Smooth muscle cell of the brain vasculature (primary cell): ENCODE data around the gene NFKB1.

Experiments used
- DNase-seq: peaks from one replicate; pipeline ENCODE4 v3.0.0-alpha.2; 2012; ENCODE audit warnings: low read depth, low spot score

Gene NFKB1

GRCh38 chr4:102494603-102495002, 6.6 kb upstream of the NFKB1 start:
- DNase-seq, result no peak

DNA sequence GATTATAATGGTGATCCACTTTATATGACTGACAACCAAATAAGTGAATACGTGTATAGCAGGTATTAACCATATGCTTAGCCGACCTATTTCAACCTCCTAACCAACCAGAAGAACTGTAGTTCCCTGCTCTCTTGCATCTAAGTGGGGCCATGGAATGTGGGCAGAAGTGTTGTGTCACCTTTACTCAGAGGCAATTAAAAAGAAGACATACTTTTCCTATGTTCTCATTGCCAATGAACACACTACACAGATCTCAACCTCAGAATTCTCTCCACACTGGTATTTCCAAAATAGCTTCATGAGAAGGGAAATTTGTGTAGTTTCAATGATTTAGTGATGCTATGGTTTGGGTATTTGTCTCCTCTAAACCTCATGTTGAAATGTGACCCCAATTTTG, 3.2 kb upstream of the NFKB1 start:
- DNase-seq, result no peak

DNA sequence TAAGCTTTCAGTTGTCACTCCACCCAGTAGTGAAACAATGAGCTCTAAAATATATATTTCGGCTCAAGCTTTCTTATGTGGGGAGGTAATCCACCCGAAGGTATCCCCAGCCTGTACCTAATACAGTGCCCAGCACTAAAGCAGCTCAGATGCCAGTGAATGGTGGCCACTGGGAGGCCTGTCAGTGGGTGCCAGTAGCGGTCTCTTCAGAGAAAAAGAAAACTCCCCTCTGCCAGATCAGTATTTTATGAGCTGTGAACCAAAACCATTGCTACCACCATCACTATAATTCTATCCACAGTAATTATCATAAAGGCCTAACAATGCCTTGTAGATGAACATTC, 835 bp upstream of the NFKB1 start:
- DNase-seq, result no peak

- no peak for DNase-seq
Observed at GRCh38 chr4:102501447-102501696, 213 bp downstream of the NFKB1 start.

DNA sequence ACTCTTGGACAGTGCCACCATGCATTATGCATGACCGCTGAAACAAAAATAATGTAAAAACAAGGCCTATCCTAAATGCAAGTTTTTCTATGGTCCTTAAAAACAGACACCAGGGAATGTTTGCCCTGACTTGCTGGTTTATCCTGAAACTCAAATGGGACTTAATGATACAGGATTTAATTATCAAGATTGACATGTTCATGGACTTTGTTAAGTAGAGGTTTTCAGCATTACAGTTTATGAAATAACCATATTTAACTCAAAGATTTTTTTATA, 1.3 kb downstream of the NFKB1 start:
- no peak for DNase-seq

DNA sequence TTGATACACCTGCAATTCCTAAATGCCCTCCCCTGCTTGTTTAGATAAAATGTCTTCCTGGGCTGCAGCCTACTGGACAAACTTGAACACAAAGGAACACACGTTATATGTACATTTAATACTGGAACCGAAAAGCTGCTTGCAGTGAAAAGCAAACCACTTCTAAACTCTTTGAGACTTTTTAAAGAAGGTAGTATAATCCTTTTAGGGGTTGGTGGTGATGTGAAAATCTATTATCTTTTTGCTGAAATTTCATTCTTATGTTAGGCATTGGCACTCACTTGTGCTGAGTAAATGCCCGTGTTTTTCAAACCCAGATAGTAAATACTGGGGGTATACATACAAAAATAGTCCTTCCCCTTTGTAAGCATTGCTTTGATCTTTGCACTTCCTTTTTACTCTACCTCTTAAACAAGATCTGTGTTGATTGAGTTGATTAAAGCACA, 2.2 kb downstream of the NFKB1 start:
- no peak for DNase-seq

DNA sequence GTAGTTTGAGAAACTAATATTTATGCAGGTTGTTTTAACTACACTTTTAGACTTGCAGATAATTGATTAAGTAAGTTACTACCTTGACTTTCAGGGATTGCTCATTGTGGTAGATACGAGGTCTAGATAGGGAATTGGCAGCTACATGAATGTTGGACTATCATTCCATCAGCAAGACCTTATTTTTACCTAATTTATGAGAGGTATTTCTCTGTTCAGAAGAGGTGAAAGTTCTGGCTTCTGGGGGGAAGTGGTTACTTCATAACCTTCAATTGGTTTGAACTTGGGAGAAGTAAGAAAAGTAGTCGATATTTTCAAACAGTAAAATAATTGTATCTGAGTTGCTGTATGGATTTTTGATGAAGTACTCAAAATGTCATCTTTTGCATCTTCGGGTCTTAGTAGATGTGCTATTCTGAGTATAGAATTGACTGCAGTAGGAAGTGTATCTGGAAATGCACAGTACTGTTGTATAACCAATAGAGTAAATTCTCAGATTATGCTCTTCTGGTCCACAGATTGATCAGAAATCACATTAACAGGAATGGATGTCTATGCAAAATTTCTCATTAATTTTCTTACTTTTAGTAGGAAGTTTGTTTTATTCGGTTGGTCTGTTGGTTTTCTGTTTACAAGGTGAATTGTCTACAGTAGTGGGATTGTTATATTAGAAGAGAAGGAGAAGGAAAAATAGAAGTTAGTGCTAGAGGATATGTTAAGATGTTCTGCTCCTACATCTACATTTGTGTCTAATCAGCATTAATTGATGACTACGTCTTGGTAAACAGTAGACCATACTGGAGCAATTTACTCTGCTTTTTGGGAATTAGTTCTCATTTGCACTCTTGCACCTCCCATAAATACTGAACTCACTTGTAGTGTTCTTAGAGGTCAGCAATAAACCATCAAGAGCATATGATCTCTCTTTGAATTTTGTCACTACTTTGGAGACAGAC, 3.0 kb downstream of the NFKB1 start:
- no peak for DNase-seq

DNA sequence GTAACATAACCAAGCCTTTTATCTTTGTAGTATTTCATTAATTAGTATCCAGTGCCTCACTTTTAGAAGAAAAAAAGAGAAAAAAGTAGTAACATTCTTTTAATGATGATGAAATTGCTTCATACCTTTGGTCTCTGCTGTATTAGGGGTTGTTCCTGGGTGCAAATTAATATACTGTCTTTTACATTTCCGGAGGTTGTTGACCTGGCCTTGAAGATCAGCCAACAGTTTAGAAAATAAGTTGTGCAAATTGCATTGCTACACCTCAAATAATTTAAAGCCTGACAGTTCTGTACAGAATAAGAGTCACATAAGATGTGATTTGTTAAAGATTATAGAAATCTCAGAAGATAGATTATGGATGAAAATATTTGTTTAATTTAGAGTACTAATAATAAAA, 3.8 kb downstream of the NFKB1 start:
- no peak for DNase-seq

- DNase-seq, result no peak
Observed at GRCh38 chr4:102505708-102506107, 4.5 kb downstream of the NFKB1 start.

DNA sequence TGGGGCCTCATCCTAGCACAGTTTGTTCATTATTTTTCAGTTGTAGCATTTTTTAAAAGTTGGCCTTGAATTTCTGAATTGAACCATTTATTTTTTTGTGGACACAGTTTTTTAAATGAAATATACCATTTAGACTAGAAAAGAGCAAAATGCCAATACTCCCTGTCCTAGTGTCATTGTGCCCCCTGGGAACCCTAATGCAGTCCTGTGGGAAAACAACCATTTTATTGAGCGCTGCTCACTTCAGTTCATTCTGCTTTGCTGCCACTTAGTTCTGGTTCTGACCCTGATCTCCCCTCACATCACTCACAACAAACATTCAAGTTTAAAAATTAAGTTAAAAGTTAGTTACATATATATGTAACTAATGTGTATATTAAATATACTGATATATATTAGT, 5.4 kb downstream of the NFKB1 start:
- DNase-seq, result no peak

- DNase-seq, result no peak
Observed at GRCh38 chr4:102511830-102512605, 10.9 kb downstream of the NFKB1 start.

- DNase-seq, result no peak
Observed at GRCh38 chr4:102514298-102514964, 13.3 kb downstream of the NFKB1 start.

DNA sequence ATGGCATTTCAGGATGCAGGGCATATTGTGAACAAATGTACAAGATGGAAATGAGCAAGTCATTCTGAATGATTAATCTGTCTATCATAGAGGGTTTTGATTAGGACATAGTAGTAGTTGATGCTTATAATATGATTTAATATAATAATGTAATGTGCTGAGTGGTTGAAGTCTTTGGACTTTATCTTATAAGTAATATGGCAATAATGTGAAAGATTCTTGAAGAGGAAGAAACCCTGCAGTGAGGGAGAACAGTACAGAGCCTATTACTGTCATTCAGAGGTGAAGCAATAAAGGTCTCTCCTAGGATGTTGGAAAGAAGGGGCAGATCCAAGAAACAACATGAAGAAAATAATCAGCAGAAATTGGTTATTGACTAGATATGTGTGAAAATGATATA, 16.6 kb downstream of the NFKB1 start:
- no peak for DNase-seq

DNA sequence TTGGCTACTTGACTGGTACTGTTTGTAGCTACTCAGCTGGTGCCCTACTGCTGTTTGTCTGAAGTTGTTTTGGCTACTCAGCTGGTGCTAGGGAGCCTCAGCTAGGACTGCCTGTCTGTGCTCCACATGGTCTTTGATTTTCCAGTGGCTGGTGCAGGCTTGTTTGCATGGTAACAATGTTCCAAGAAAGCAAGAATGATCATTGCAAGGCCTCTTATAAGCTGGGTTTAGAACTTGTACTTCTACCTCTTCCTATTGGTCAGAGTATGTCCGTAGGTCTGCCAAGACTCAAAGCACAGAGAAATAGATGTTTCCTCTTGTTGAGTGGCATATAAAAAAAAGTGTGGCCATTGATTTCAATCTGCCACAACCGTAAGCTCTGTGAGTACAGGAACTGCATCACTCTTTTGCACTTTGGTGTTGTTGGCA, 17.6 kb downstream of the NFKB1 start:
- DNase-seq, result no peak

GRCh38 chr4:102519925-102520324, 18.8 kb downstream of the NFKB1 start:
- DNase-seq, result no peak

- no peak for DNase-seq
Observed at GRCh38 chr4:102521570-102521969, 20.4 kb downstream of the NFKB1 start.

- no peak for DNase-seq
Observed at GRCh38 chr4:102522031-102522440, 20.9 kb downstream of the NFKB1 start.

- DNase-seq, result no peak
Observed at GRCh38 chr4:102524691-102525090, 23.5 kb downstream of the NFKB1 start.

DNA sequence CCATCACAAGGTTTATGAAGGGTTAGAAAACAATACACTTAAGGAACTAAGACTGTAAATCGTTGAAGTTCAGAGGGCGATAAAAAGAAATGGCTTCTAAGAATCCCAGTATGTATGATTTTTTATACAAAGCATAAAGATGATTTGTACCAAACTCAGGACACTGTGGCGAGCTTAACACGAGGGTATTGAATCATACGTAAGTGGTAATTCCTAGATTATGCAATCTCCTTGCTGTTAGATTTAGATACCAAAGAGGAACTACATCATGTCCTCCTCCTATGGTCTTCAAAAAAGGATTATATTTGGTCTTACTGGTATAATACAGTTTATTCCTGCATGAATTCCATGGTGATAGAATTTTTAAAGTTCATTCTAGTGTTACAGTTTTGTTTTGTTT, 23.9 kb downstream of the NFKB1 start:
- DNase-seq, result no peak

- DNase-seq, result no peak
Observed at GRCh38 chr4:102525504-102525903, 24.3 kb downstream of the NFKB1 start.

DNA sequence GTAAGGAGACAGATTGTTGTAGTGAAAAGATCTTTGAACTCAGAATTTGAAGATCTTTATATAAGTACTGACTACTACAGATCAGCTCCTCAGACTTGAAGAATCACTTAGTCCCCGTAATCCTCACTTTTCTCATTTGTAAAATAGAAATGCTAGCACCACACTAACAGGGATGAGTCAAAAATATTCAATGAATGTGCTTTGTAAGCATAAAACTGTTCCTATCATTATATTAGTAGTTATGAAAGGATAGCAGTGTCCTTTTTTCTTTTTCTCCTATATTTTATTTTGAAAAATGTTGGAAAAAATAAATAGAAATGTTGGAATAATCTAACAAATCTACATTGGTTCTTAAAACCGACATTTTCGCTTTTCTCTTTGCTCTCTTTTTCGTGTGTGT, 25.4 kb downstream of the NFKB1 start:
- no peak for DNase-seq

DNA sequence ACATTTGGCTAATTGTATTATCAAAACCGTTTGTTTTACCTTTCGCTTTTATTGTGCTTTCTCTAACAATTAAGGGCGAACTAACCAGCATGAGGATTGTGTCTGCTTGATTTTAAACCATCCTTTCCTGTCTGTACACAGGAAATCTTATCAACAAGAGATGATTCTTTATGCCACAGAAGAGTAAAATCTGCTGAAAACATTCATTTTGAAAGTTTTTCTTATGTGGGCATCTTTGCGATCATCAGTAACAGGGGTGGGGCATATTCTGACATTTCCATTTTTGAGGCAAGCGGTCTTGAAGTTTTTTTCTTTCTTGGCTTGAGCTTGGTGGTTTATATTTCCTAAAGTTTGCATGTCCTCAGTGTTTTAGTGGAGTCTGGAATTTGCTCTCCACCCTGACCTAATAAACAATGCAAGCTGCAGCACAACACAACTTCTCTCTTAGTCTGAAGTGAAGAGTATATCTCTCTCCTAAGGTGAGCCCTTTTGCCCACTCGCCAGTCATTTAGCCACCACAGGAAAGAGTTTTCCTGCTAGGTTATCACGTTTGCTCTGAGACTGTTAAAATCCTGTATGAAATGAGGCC, 26.6 kb downstream of the NFKB1 start:
- DNase-seq, result no peak
